HepG2 (cell line): ENCODE data around the gene MYBPC3.

Experiments
- PCBP2 ChIP-seq: fragments of 200-400 bp; formaldehyde crosslinking; optimal IDR thresholded peaks from 2 replicates; pipeline ENCODE3; 2018; ENCODE audit warnings: low read length, low read depth; ENCODE audit not compliant: poor library complexity, severe bottlenecking
- SIX1 ChIP-seq: sonication (generic); formaldehyde crosslinking; IDR thresholded peaks from 2 replicates; pipeline ENCODE4 v1.4.0; 2020; ENCODE audit warnings: missing genetic modification reagents, borderline replicate concordance
- ZFP1 ChIP-seq: IDR thresholded peaks from 2 replicates; pipeline ENCODE4 v1.6.1; 2016
- ZNF350 ChIP-seq: sonication (generic); formaldehyde crosslinking; IDR thresholded peaks from 2 replicates; pipeline ENCODE4 v1.4.0; 2020; ENCODE audit warnings: mild to moderate bottlenecking, low read depth, missing genetic modification reagents, borderline replicate concordance
- ZNF703 ChIP-seq: sonication (generic); formaldehyde crosslinking; IDR thresholded peaks from 2 replicates; pipeline ENCODE4 v1.5.1; 2020; ENCODE audit warnings: missing genetic modification reagents, mild to moderate bottlenecking, moderate library complexity, borderline replicate concordance
- ZZZ3 ChIP-seq: sonication (generic); formaldehyde crosslinking; IDR thresholded peaks from 2 replicates; pipeline ENCODE4 v1.4.0; 2020; ENCODE audit warnings: missing genetic modification reagents, mild to moderate bottlenecking, borderline replicate concordance
- TF ChIP-seq, protein P1 (sequence below): sonication (generic); formaldehyde crosslinking; IDR thresholded peaks from 2 replicates; pipeline ENCODE4 v1.5.0; 2020; ENCODE audit warnings: mild to moderate bottlenecking, missing genetic modification reagents, moderate library complexity
- TF ChIP-seq, protein P2 (sequence below): IDR thresholded peaks from 2 replicates; pipeline ENCODE4 v1.6.1; 2012; ENCODE audit warnings: inconsistent platforms

DNA sequence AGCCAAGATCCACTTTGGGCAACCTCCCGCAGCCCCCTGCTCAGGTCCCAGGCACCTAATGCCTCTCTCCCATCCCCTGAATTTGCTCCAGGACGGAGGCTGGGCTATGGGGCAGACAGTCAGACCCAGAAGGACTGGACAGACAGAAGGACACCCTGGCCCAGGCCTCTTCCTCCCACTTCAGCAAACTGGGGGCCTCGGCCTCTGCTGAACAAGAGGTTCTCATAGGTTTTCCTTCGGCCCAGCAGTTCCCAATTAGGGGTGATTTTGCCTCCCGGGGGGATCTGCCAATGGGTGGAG lies 22.2 kb upstream of the MYBPC3 start:
- TF ChIP-seq PCBP2 (no peak), SIX1 (CRISPR knock-in tag) (no peak), ZFP1 (CRISPR knock-in tag) (no peak), ZNF350 (CRISPR knock-in tag) (no peak), ZZZ3 (no peak), ZNF703 (CRISPR knock-in tag) (no peak)
- TF ChIP-seq, protein P1, sequence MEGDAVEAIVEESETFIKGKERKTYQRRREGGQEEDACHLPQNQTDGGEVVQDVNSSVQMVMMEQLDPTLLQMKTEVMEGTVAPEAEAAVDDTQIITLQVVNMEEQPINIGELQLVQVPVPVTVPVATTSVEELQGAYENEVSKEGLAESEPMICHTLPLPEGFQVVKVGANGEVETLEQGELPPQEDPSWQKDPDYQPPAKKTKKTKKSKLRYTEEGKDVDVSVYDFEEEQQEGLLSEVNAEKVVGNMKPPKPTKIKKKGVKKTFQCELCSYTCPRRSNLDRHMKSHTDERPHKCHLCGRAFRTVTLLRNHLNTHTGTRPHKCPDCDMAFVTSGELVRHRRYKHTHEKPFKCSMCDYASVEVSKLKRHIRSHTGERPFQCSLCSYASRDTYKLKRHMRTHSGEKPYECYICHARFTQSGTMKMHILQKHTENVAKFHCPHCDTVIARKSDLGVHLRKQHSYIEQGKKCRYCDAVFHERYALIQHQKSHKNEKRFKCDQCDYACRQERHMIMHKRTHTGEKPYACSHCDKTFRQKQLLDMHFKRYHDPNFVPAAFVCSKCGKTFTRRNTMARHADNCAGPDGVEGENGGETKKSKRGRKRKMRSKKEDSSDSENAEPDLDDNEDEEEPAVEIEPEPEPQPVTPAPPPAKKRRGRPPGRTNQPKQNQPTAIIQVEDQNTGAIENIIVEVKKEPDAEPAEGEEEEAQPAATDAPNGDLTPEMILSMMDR (CRISPR knock-in tag): no peak
- TF ChIP-seq, protein P2, sequence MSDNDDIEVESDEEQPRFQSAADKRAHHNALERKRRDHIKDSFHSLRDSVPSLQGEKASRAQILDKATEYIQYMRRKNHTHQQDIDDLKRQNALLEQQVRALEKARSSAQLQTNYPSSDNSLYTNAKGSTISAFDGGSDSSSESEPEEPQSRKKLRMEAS: no peak
